ENCODE measurements around the gene SYT1. TPM values are rescaled to one million over a fixed set of nuclear protein-coding genes. Genes with fewer than 3 reads are reported as not detected.

Gene SYT1
- total and polyA plus RNA-seq, 4 donors = 0.53 to 0.84 (median 0.64) TPM

DNA sequence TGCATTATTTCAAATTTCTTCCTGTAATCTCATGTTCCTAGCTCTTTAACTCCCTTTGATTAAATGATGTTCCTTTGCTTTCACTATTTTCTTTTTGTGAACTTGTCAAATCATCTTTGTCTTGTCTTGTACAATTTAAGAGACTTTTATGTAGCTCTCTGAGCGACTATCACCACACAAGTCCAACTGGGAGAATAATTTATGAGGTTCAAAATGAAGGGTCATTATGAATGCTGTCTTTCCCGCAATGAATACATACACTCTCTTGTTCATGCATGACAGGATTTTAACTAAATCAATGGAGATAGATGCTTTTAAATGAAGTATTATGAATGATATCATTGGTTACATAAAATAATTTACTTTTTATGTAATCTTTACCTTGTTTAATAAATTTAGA, 418.8 kb downstream of the SYT1 start (continued):
- TF ChIP-seq, protein P1, sequence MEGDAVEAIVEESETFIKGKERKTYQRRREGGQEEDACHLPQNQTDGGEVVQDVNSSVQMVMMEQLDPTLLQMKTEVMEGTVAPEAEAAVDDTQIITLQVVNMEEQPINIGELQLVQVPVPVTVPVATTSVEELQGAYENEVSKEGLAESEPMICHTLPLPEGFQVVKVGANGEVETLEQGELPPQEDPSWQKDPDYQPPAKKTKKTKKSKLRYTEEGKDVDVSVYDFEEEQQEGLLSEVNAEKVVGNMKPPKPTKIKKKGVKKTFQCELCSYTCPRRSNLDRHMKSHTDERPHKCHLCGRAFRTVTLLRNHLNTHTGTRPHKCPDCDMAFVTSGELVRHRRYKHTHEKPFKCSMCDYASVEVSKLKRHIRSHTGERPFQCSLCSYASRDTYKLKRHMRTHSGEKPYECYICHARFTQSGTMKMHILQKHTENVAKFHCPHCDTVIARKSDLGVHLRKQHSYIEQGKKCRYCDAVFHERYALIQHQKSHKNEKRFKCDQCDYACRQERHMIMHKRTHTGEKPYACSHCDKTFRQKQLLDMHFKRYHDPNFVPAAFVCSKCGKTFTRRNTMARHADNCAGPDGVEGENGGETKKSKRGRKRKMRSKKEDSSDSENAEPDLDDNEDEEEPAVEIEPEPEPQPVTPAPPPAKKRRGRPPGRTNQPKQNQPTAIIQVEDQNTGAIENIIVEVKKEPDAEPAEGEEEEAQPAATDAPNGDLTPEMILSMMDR (IDR thresholded peaks at IDR 0.05; ENCODE audit: low read depth, low read length, missing input control) = no peak
- TF ChIP-seq FOXA2 (IDR thresholded peaks at IDR 0.05) = no peak

DNA sequence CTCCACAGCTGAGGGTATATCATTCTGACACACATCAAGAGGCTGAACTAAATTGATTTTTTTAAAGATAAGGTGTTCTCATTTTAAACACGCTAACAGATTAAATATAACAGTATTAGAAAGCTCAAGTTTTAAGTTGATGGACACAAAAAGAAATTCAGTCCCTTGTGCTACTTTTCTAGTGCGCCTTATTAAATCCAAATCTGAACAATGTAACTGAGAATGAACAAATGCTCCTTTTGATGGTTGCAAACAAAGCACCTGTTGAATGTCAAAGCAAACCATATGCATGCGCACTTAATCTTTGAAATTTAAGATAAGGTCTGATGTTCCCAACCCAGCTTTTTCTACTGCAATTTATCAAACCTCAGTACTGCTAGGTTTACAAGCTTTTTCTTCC, 424.3 kb downstream of the SYT1 start:
- Histone ChIP-seq H3K9ac (ENCODE audit: low read depth in 1 of 2, low read length in 2 of 2) (no peak overlapping the region), H3K4me3 (ENCODE audit: low read depth in 1 of 3, low read length in 3 of 3) (no peak overlapping the region), H3K9me3 (ENCODE audit: control insufficient read depth in 4 of 4, low read length in 3 of 4) (no peaks in the 10 kb centered on the region), H3K27me3 (ENCODE audit: control insufficient read depth in 4 of 4, insufficient read depth in 4 of 4, low read length in 3 of 4) (no peaks in the 10 kb centered on the region), H3K36me3 (ENCODE audit: control insufficient read depth in 4 of 4, insufficient read depth in 3 of 4, low read depth in 1 of 4, low read length in 3 of 4) (no peaks in the 10 kb centered on the region), H3K27ac (ENCODE audit: low read depth in 1 of 2, low read length in 2 of 2) (no peak overlapping the region), H3K4me1 (ENCODE audit: control insufficient read depth in 4 of 4, insufficient read depth in 4 of 4, low read length in 3 of 4) (no peaks in the 10 kb centered on the region)
- no peak for TF ChIP-seq JUND (IDR thresholded peaks at IDR 0.05)
- TF ChIP-seq, protein P2, sequence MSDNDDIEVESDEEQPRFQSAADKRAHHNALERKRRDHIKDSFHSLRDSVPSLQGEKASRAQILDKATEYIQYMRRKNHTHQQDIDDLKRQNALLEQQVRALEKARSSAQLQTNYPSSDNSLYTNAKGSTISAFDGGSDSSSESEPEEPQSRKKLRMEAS (IDR thresholded peaks at IDR 0.05) = no peak
- TF ChIP-seq, protein P3, sequence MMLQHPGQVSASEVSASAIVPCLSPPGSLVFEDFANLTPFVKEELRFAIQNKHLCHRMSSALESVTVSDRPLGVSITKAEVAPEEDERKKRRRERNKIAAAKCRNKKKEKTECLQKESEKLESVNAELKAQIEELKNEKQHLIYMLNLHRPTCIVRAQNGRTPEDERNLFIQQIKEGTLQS (IDR thresholded peaks at IDR 0.05) = no peak
- TF ChIP-seq, protein P4, sequence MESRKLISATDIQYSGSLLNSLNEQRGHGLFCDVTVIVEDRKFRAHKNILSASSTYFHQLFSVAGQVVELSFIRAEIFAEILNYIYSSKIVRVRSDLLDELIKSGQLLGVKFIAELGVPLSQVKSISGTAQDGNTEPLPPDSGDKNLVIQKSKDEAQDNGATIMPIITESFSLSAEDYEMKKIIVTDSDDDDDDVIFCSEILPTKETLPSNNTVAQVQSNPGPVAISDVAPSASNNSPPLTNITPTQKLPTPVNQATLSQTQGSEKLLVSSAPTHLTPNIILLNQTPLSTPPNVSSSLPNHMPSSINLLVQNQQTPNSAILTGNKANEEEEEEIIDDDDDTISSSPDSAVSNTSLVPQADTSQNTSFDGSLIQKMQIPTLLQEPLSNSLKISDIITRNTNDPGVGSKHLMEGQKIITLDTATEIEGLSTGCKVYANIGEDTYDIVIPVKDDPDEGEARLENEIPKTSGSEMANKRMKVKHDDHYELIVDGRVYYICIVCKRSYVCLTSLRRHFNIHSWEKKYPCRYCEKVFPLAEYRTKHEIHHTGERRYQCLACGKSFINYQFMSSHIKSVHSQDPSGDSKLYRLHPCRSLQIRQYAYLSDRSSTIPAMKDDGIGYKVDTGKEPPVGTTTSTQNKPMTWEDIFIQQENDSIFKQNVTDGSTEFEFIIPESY (IDR thresholded peaks at IDR 0.05) = no peak
- TF ChIP-seq YY1 (IDR thresholded peaks at IDR 0.05) = no peak
- TF ChIP-seq TAF1 (conservative IDR thresholded peaks at IDR 0.05) = no peak
- TF ChIP-seq HNF4A (conservative IDR thresholded peaks at IDR 0.05) = no peak
- no peak for TF ChIP-seq NR2F2 (IDR thresholded peaks at IDR 0.05)
- no peak for TF ChIP-seq RAD21 (IDR thresholded peaks at IDR 0.05)
- no peak for TF ChIP-seq FOXA1 (IDR thresholded peaks at IDR 0.05)
- TF ChIP-seq EGR1 (IDR thresholded peaks at IDR 0.05; ENCODE audit: low read depth in 2 of 2) = no peak
- TF ChIP-seq, protein P5, sequence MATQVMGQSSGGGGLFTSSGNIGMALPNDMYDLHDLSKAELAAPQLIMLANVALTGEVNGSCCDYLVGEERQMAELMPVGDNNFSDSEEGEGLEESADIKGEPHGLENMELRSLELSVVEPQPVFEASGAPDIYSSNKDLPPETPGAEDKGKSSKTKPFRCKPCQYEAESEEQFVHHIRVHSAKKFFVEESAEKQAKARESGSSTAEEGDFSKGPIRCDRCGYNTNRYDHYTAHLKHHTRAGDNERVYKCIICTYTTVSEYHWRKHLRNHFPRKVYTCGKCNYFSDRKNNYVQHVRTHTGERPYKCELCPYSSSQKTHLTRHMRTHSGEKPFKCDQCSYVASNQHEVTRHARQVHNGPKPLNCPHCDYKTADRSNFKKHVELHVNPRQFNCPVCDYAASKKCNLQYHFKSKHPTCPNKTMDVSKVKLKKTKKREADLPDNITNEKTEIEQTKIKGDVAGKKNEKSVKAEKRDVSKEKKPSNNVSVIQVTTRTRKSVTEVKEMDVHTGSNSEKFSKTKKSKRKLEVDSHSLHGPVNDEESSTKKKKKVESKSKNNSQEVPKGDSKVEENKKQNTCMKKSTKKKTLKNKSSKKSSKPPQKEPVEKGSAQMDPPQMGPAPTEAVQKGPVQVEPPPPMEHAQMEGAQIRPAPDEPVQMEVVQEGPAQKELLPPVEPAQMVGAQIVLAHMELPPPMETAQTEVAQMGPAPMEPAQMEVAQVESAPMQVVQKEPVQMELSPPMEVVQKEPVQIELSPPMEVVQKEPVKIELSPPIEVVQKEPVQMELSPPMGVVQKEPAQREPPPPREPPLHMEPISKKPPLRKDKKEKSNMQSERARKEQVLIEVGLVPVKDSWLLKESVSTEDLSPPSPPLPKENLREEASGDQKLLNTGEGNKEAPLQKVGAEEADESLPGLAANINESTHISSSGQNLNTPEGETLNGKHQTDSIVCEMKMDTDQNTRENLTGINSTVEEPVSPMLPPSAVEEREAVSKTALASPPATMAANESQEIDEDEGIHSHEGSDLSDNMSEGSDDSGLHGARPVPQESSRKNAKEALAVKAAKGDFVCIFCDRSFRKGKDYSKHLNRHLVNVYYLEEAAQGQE (IDR thresholded peaks at IDR 0.05) = no peak
- TF ChIP-seq RXRA (IDR thresholded peaks at IDR 0.05) = no peak
- no peak for TF ChIP-seq GABPA (IDR thresholded peaks at IDR 0.05 in 1 of 2, conservative IDR thresholded peaks at IDR 0.05 in 1 of 2)
- no peak for TF ChIP-seq SP1 (IDR thresholded peaks at IDR 0.05)
- TF ChIP-seq HNF4G (IDR thresholded peaks at IDR 0.05) = no peak
- TF ChIP-seq FOXA2 (IDR thresholded peaks at IDR 0.05) = no peak
- DNase-seq (ENCODE audit: low spot score) = no peak
- WGBS = 88% methylated on average over 3 of the region's 3 CpGs

Data from liver (tissue), 9 donors.